ENCODE measurements around the gene ERN1. TPM values are rescaled to one million over a fixed set of nuclear protein-coding genes. Genes with fewer than 3 reads are reported as not detected.

ERN1 gene
- total RNA-seq, 1 donor from 2014 or later = 5.7 TPM

- H3K27ac ChIP-seq (ENCODE audit: low read depth, low read length) = peak overlapping the region; percentile 99
- H3K36me3 ChIP-seq (ENCODE audit: control insufficient read depth in 3 of 3, insufficient read depth in 3 of 3, low read length in 3 of 3) = peaks cover 2 to 24% (median 4%) of the 10 kb centered on the region in 3 donors
- no peaks in the 10 kb centered on the region for H3K9me3 ChIP-seq (ENCODE audit: control insufficient read depth in 3 of 3, low read length in 3 of 3)
- H3K9ac ChIP-seq (ENCODE audit: low read depth in 1 of 3, low read length in 3 of 3) = peak overlapping the region; percentile 96 to 97 (median 96)
- peaks cover 40 to 46% (median 42%) of the 10 kb centered on the region in 3 donors for H3K4me1 ChIP-seq (ENCODE audit: control insufficient read depth in 3 of 3, insufficient read depth in 3 of 3, low read length in 3 of 3)
- H3K27me3 ChIP-seq (ENCODE audit: control insufficient read depth in 3 of 3, insufficient read depth in 3 of 3, low read length in 3 of 3) = no peaks in the 10 kb centered on the region
- peak overlapping the region; percentile 92 to 94 (median 94) for H3K4me3 ChIP-seq (ENCODE audit: low read length in 3 of 3)
Measured at GRCh38 chr17:64145751-64146417, 15.9 kb upstream of the ERN1 start.

- Histone ChIP-seq H3K27me3 (ENCODE audit: control insufficient read depth in 3 of 3, insufficient read depth in 3 of 3, low read length in 3 of 3) (no peaks in the 10 kb centered on the region), H3K4me1 (ENCODE audit: control insufficient read depth in 3 of 3, insufficient read depth in 3 of 3, low read length in 3 of 3) (peaks cover 35 to 40% (median 36%) of the 10 kb centered on the region in 3 donors), H3K4me3 (ENCODE audit: low read length in 3 of 3) (peak overlapping the region; percentile 92 to 94 (median 94)), H3K9ac (ENCODE audit: low read depth in 1 of 3, low read length in 3 of 3) (peak overlapping the region; percentile 79 to 96 (median 82)), H3K36me3 (ENCODE audit: control insufficient read depth in 3 of 3, insufficient read depth in 3 of 3, low read length in 3 of 3) (peaks cover 2 to 21% (median 3%) of the 10 kb centered on the region in 3 donors), H3K9me3 (ENCODE audit: control insufficient read depth in 3 of 3, low read length in 3 of 3) (no peaks in the 10 kb centered on the region), H3K27ac (ENCODE audit: low read depth, low read length) (peak overlapping the region; percentile 99)
Measured at GRCh38 chr17:64145375-64145750, 15.4 kb upstream of the ERN1 start.

GRCh38 chr17:64139542-64139941 lies 9.6 kb upstream of the ERN1 start:
- H3K36me3 ChIP-seq (ENCODE audit: control insufficient read depth in 3 of 3, insufficient read depth in 3 of 3, low read length in 3 of 3) = no peaks in the 10 kb centered on the region
- no peaks in the 10 kb centered on the region for H3K27me3 ChIP-seq (ENCODE audit: control insufficient read depth in 3 of 3, insufficient read depth in 3 of 3, low read length in 3 of 3)
- H3K9ac ChIP-seq (ENCODE audit: low read depth in 1 of 3, low read length in 3 of 3) = no peak overlapping the region
- no peaks in the 10 kb centered on the region for H3K4me1 ChIP-seq (ENCODE audit: control insufficient read depth in 3 of 3, insufficient read depth in 3 of 3, low read length in 3 of 3)
- no peaks in the 10 kb centered on the region for H3K9me3 ChIP-seq (ENCODE audit: control insufficient read depth in 3 of 3, low read length in 3 of 3)
- H3K4me3 ChIP-seq (ENCODE audit: low read length in 3 of 3) = no peak overlapping the region
- H3K27ac ChIP-seq (ENCODE audit: low read depth, low read length) = no peak overlapping the region

GRCh38 chr17:64138441-64138840 lies 8.5 kb upstream of the ERN1 start:
- Histone ChIP-seq H3K4me1 (ENCODE audit: control insufficient read depth in 3 of 3, insufficient read depth in 3 of 3, low read length in 3 of 3) (no peaks in the 10 kb centered on the region), H3K9me3 (ENCODE audit: control insufficient read depth in 3 of 3, low read length in 3 of 3) (no peaks in the 10 kb centered on the region), H3K27me3 (ENCODE audit: control insufficient read depth in 3 of 3, insufficient read depth in 3 of 3, low read length in 3 of 3) (no peaks in the 10 kb centered on the region), H3K9ac (ENCODE audit: low read depth in 1 of 3, low read length in 3 of 3) (no peak overlapping the region), H3K36me3 (ENCODE audit: control insufficient read depth in 3 of 3, insufficient read depth in 3 of 3, low read length in 3 of 3) (no peaks in the 10 kb centered on the region), H3K27ac (ENCODE audit: low read depth, low read length) (no peak overlapping the region), H3K4me3 (ENCODE audit: low read length in 3 of 3) (no peak overlapping the region)

- H3K9me3 ChIP-seq (ENCODE audit: control insufficient read depth in 3 of 3, low read length in 3 of 3) = no peaks in the 10 kb centered on the region
- peaks cover 5 to 8% (median 7%) of the 10 kb centered on the region in 3 donors for H3K4me1 ChIP-seq (ENCODE audit: control insufficient read depth in 3 of 3, insufficient read depth in 3 of 3, low read length in 3 of 3)
- H3K4me3 ChIP-seq (ENCODE audit: low read length in 3 of 3) = no peak overlapping the region
- no peak overlapping the region for H3K9ac ChIP-seq (ENCODE audit: low read depth in 1 of 3, low read length in 3 of 3)
- H3K36me3 ChIP-seq (ENCODE audit: control insufficient read depth in 3 of 3, insufficient read depth in 3 of 3, low read length in 3 of 3) = no peaks in the 10 kb centered on the region
- no peaks in the 10 kb centered on the region for H3K27me3 ChIP-seq (ENCODE audit: control insufficient read depth in 3 of 3, insufficient read depth in 3 of 3, low read length in 3 of 3)
- H3K27ac ChIP-seq (ENCODE audit: low read depth, low read length) = no peak overlapping the region
Measured at GRCh38 chr17:64135000-64135399, 5.1 kb upstream of the ERN1 start.

- Histone ChIP-seq H3K9me3 (ENCODE audit: control insufficient read depth in 3 of 3, low read length in 3 of 3) (no peaks in the 10 kb centered on the region), H3K36me3 (ENCODE audit: control insufficient read depth in 3 of 3, insufficient read depth in 3 of 3, low read length in 3 of 3) (no peaks in the 10 kb centered on the region), H3K4me1 (ENCODE audit: control insufficient read depth in 3 of 3, insufficient read depth in 3 of 3, low read length in 3 of 3) (peaks cover 5 to 8% (median 7%) of the 10 kb centered on the region in 3 donors), H3K27me3 (ENCODE audit: control insufficient read depth in 3 of 3, insufficient read depth in 3 of 3, low read length in 3 of 3) (no peaks in the 10 kb centered on the region), H3K9ac (ENCODE audit: low read depth in 1 of 3, low read length in 3 of 3) (no peak overlapping the region), H3K4me3 (ENCODE audit: low read length in 3 of 3) (no peak overlapping the region), H3K27ac (ENCODE audit: low read depth, low read length) (no peak overlapping the region)
Measured at GRCh38 chr17:64134216-64134970, 4.4 kb upstream of the ERN1 start.

- no peaks in the 10 kb centered on the region for H3K36me3 ChIP-seq (ENCODE audit: control insufficient read depth in 3 of 3, insufficient read depth in 3 of 3, low read length in 3 of 3)
- H3K4me3 ChIP-seq (ENCODE audit: low read length in 3 of 3) = no peak overlapping the region
- no peak overlapping the region for H3K9ac ChIP-seq (ENCODE audit: low read depth in 1 of 3, low read length in 3 of 3)
- H3K27ac ChIP-seq (ENCODE audit: low read depth, low read length) = no peak overlapping the region
- no peaks in the 10 kb centered on the region for H3K9me3 ChIP-seq (ENCODE audit: control insufficient read depth in 3 of 3, low read length in 3 of 3)
- peaks cover 11 to 14% (median 13%) of the 10 kb centered on the region in 3 donors for H3K4me1 ChIP-seq (ENCODE audit: control insufficient read depth in 3 of 3, insufficient read depth in 3 of 3, low read length in 3 of 3)
- no peaks in the 10 kb centered on the region for H3K27me3 ChIP-seq (ENCODE audit: control insufficient read depth in 3 of 3, insufficient read depth in 3 of 3, low read length in 3 of 3)
Measured at GRCh38 chr17:64133546-64134215, 3.7 kb upstream of the ERN1 start.

- H3K36me3 ChIP-seq (ENCODE audit: control insufficient read depth in 3 of 3, insufficient read depth in 3 of 3, low read length in 3 of 3) = no peaks in the 10 kb centered on the region
- H3K9ac ChIP-seq (ENCODE audit: low read depth in 1 of 3, low read length in 3 of 3) = no peak overlapping the region
- H3K4me1 ChIP-seq (ENCODE audit: control insufficient read depth in 3 of 3, insufficient read depth in 3 of 3, low read length in 3 of 3) = peaks cover 11 to 18% (median 15%) of the 10 kb centered on the region in 3 donors
- H3K27ac ChIP-seq (ENCODE audit: low read depth, low read length) = no peak overlapping the region
- H3K27me3 ChIP-seq (ENCODE audit: control insufficient read depth in 3 of 3, insufficient read depth in 3 of 3, low read length in 3 of 3) = no peaks in the 10 kb centered on the region
- H3K9me3 ChIP-seq (ENCODE audit: control insufficient read depth in 3 of 3, low read length in 3 of 3) = no peaks in the 10 kb centered on the region
- no peak overlapping the region for H3K4me3 ChIP-seq (ENCODE audit: low read length in 3 of 3)
Measured at GRCh38 chr17:64131606-64132270, 1.8 kb upstream of the ERN1 start.

GRCh38 chr17:64130559-64131001 lies 636 bp upstream of the ERN1 start:
- peak overlapping the region; percentile 78 for H3K27ac ChIP-seq (ENCODE audit: low read depth, low read length)
- peak overlapping the region; percentile 63 to 81 (median 73) for H3K4me3 ChIP-seq (ENCODE audit: low read length in 3 of 3)
- peak overlapping the region; percentile 67 to 88 (median 85) for H3K9ac ChIP-seq (ENCODE audit: low read depth in 1 of 3, low read length in 3 of 3)
- no peaks in the 10 kb centered on the region for H3K9me3 ChIP-seq (ENCODE audit: control insufficient read depth in 3 of 3, low read length in 3 of 3)
- H3K4me1 ChIP-seq (ENCODE audit: control insufficient read depth in 3 of 3, insufficient read depth in 3 of 3, low read length in 3 of 3) = peaks cover 11 to 18% (median 15%) of the 10 kb centered on the region in 3 donors
- H3K36me3 ChIP-seq (ENCODE audit: control insufficient read depth in 3 of 3, insufficient read depth in 3 of 3, low read length in 3 of 3) = no peaks in the 10 kb centered on the region
- no peaks in the 10 kb centered on the region for H3K27me3 ChIP-seq (ENCODE audit: control insufficient read depth in 3 of 3, insufficient read depth in 3 of 3, low read length in 3 of 3)

Data from skeletal muscle tissue (tissue), 4 donors.